Astrocyte (in vitro differentiated cells and primary cell): ENCODE data around the gene CFDP1. TPM values are rescaled to one million over a fixed set of nuclear protein-coding genes. Genes with fewer than 3 reads are reported as not detected.
A peak's percentile ranks its signal among the peaks of the same experiment; 100 is the strongest.

Experiments
- DNase-seq: peaks from one replicate; pipeline ENCODE4 v3.0.0-alpha.2; 2010; ENCODE audit warnings: low read depth
- FAIRE-seq: peaks from 2 replicates; lab custom pipeline; 2011; peaks lifted over from hg19 to GRCh38; lab: Jason Lieb, UNC
- H2AFZ ChIP-seq: 2 replicates; pipeline ENCODE4 v1.6.0; 2012; ENCODE audit warnings: low read depth, low read length, inconsistent platforms
- H3K27ac ChIP-seq: 2 replicates; pipeline ENCODE4 v1.5.1; 2011; ENCODE audit warnings: low read depth, low read length, inconsistent platforms
- H3K27me3 ChIP-seq: 2 replicates; pipeline ENCODE4 v1.6.0; 2011; ENCODE audit warnings: low read length, inconsistent platforms; ENCODE audit not compliant: insufficient read depth
- H3K36me3 ChIP-seq: 2 replicates; pipeline ENCODE4 v1.5.1; 2011; ENCODE audit warnings: low read length, inconsistent platforms; ENCODE audit not compliant: insufficient read depth
- H3K4me1 ChIP-seq: 2 replicates; pipeline ENCODE4 v1.5.1; 2011; ENCODE audit warnings: low read length, inconsistent platforms; ENCODE audit not compliant: insufficient read depth
- H3K4me2 ChIP-seq: 2 replicates; pipeline ENCODE4 v1.6.0; 2012; ENCODE audit warnings: low read length, inconsistent platforms
- H3K4me3 ChIP-seq: 2 replicates; pipeline ENCODE4 v1.5.1; 2011; ENCODE audit warnings: low read depth, mild to moderate bottlenecking, low read length, inconsistent platforms; ENCODE audit not compliant: insufficient read depth
- H3K79me2 ChIP-seq: 2 replicates; pipeline ENCODE4 v1.6.0; 2012; ENCODE audit warnings: mild to moderate bottlenecking, low read length, inconsistent platforms; ENCODE audit not compliant: insufficient read depth
- H3K9ac ChIP-seq: 2 replicates; pipeline ENCODE4 v1.6.0; 2012; ENCODE audit warnings: mild to moderate bottlenecking, low read length, inconsistent platforms
- H3K9me3 ChIP-seq: 2 replicates; pipeline ENCODE4 v1.5.1; 2012; ENCODE audit warnings: low read depth, mild to moderate bottlenecking, low read length, inconsistent platforms; ENCODE audit not compliant: insufficient read depth
- H4K20me1 ChIP-seq: 2 replicates; pipeline ENCODE4 v1.6.0; 2012; ENCODE audit warnings: low read length, inconsistent platforms; ENCODE audit not compliant: insufficient read depth
- H3K27ac Mint-ChIP-seq: one replicate; pipeline ENCODE4 v1.8.0; 2021; ENCODE audit warnings: mild to moderate bottlenecking, mixed read lengths; ENCODE audit not compliant: unreplicated experiment
- H3K27me3 Mint-ChIP-seq: one replicate; pipeline ENCODE4 v1.8.0; 2021; ENCODE audit warnings: low read depth, mixed read lengths; ENCODE audit not compliant: unreplicated experiment
- H3K36me3 Mint-ChIP-seq: one replicate; pipeline ENCODE4 v1.8.0; 2021; ENCODE audit warnings: low read depth, mixed read lengths; ENCODE audit not compliant: unreplicated experiment
- H3K4me1 Mint-ChIP-seq: one replicate; pipeline ENCODE4 v1.8.0; 2021; ENCODE audit warnings: low read depth, mixed read lengths; ENCODE audit not compliant: unreplicated experiment
- H3K4me3 Mint-ChIP-seq: one replicate; pipeline ENCODE4 v1.8.0; 2021; ENCODE audit warnings: mild to moderate bottlenecking, moderate library complexity, mixed read lengths; ENCODE audit not compliant: unreplicated experiment
- H3K9me3 Mint-ChIP-seq: one replicate; pipeline ENCODE4 v1.8.0; 2021; ENCODE audit warnings: mild to moderate bottlenecking, mixed read lengths; ENCODE audit not compliant: unreplicated experiment
- EZH2 ChIP-seq: IDR thresholded peaks from 2 replicates; pipeline ENCODE4 v1.6.1; 2012; ENCODE audit warnings: mild to moderate bottlenecking, low read length, inconsistent platforms; ENCODE audit not compliant: insufficient read depth
- total RNA-seq: library from RNA; stranded (reverse); gene quantifications from 2 replicates; pipeline ENCODE4 v1.2.1, GENCODE V29; 2021
- TF ChIP-seq, protein P1 (sequence below): IDR thresholded peaks from 2 replicates; pipeline ENCODE4 v1.5.1; 2011; ENCODE audit warnings: low read depth, mild to moderate bottlenecking, inconsistent platforms, low read length, moderate library complexity; ENCODE audit not compliant: insufficient read depth

CFDP1 gene
- total RNA-seq, 1 donor from 2014 or later, result 36.9 TPM

- no peak overlapping the region for H3K4me3 ChIP-seq
- Mint-ChIP-seq H3K4me3 (no peak overlapping the region), H3K27ac (no peak overlapping the region)
These were observed 109.4 kb downstream of the CFDP1 start for GRCh38 chr16:75323933-75324332.

DNA sequence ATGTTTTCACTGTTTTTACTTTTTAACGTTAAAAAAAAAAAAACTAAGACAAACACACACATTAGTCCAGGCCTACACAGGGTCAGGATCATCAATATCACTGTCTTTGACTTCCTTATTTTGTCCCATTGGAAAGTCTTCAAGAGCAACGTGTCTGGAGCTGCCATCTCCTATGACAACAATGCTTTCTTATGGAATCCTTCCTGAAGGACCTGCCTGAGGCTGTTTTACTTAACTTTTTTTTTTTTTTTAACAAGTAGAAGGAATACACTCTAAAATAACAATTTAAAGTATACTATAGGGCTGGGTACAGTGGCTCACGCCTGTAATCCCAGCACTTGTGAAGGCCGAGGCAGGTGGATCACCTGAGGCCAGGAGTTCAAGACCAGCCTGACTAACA is 110.1 kb downstream of the CFDP1 start:
- no peaks in the 10 kb centered on the region for H3K27me3 Mint-ChIP-seq
- peak overlapping the region; percentile 38 for H3K27ac Mint-ChIP-seq
- FAIRE-seq, result no peak
- no peaks in the 10 kb centered on the region for H3K27me3 ChIP-seq
- H2AFZ ChIP-seq, result no peak overlapping the region
- TF ChIP-seq, protein P1, sequence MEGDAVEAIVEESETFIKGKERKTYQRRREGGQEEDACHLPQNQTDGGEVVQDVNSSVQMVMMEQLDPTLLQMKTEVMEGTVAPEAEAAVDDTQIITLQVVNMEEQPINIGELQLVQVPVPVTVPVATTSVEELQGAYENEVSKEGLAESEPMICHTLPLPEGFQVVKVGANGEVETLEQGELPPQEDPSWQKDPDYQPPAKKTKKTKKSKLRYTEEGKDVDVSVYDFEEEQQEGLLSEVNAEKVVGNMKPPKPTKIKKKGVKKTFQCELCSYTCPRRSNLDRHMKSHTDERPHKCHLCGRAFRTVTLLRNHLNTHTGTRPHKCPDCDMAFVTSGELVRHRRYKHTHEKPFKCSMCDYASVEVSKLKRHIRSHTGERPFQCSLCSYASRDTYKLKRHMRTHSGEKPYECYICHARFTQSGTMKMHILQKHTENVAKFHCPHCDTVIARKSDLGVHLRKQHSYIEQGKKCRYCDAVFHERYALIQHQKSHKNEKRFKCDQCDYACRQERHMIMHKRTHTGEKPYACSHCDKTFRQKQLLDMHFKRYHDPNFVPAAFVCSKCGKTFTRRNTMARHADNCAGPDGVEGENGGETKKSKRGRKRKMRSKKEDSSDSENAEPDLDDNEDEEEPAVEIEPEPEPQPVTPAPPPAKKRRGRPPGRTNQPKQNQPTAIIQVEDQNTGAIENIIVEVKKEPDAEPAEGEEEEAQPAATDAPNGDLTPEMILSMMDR, result no peak
- no peak for TF ChIP-seq EZH2
- H3K36me3 Mint-ChIP-seq, result peaks cover 2% of the 10 kb centered on the region
- H3K4me3 ChIP-seq, result no peak overlapping the region
- no peak overlapping the region for H3K4me2 ChIP-seq
- peaks cover 37% of the 10 kb centered on the region for H3K4me1 Mint-ChIP-seq
- H3K27ac ChIP-seq, result peak overlapping the region; percentile 76
- no peaks in the 10 kb centered on the region for H3K36me3 ChIP-seq
- no peaks in the 10 kb centered on the region for H3K79me2 ChIP-seq
- DNase-seq, result no peak
- no peaks in the 10 kb centered on the region for H3K9me3 Mint-ChIP-seq
- no peaks in the 10 kb centered on the region for H3K9me3 ChIP-seq
- no peak overlapping the region for H3K9ac ChIP-seq
- no peak overlapping the region for H3K4me3 Mint-ChIP-seq
- peaks cover 47% of the 10 kb centered on the region for H3K4me1 ChIP-seq
- H4K20me1 ChIP-seq, result no peaks in the 10 kb centered on the region

More at GRCh38 chr16:75323933-75324332, 109.4 kb downstream of the CFDP1 start:
- Histone ChIP-seq H3K27ac (no peak overlapping the region), H3K27me3 (no peaks in the 10 kb centered on the region), H3K9ac (no peak overlapping the region), H2AFZ (no peak overlapping the region), H3K36me3 (no peaks in the 10 kb centered on the region), H3K9me3 (no peaks in the 10 kb centered on the region), H3K4me2 (peak overlapping the region; percentile 39), H3K4me1 (peaks cover 44% of the 10 kb centered on the region), H4K20me1 (no peaks in the 10 kb centered on the region), H3K79me2 (no peaks in the 10 kb centered on the region)
- no peak for FAIRE-seq
- no peak for TF ChIP-seq EZH2
- TF ChIP-seq, protein P1, result no peak
- H3K27me3 Mint-ChIP-seq, result no peaks in the 10 kb centered on the region
- peaks cover 34% of the 10 kb centered on the region for H3K4me1 Mint-ChIP-seq
- H3K9me3 Mint-ChIP-seq, result no peaks in the 10 kb centered on the region
- DNase-seq, result no peak
- H3K36me3 Mint-ChIP-seq, result peaks cover 2% of the 10 kb centered on the region

- H3K27ac Mint-ChIP-seq, result no peak overlapping the region
- no peak overlapping the region for H3K9ac ChIP-seq
These were observed 110.6 kb downstream of the CFDP1 start for GRCh38 chr16:75322740-75323139.

More at GRCh38 chr16:75322740-75323139, 110.6 kb downstream of the CFDP1 start:
- peaks cover 47% of the 10 kb centered on the region for H3K4me1 ChIP-seq
- H3K4me3 ChIP-seq, result no peak overlapping the region
- H3K36me3 ChIP-seq, result no peaks in the 10 kb centered on the region
- no peaks in the 10 kb centered on the region for H3K9me3 ChIP-seq
- Mint-ChIP-seq H3K36me3 (peaks cover 2% of the 10 kb centered on the region), H3K4me1 (peaks cover 38% of the 10 kb centered on the region), H3K4me3 (no peak overlapping the region), H3K27me3 (no peaks in the 10 kb centered on the region), H3K9me3 (no peaks in the 10 kb centered on the region)
- DNase-seq (peak; percentile 45), FAIRE-seq (no peak)
- H3K27me3 ChIP-seq, result no peaks in the 10 kb centered on the region
- H4K20me1 ChIP-seq, result no peaks in the 10 kb centered on the region
- H3K4me2 ChIP-seq, result no peak overlapping the region
- peak overlapping the region; percentile 76 for H3K27ac ChIP-seq
- H3K79me2 ChIP-seq, result no peaks in the 10 kb centered on the region
- TF ChIP-seq EZH2, result no peak
- TF ChIP-seq, protein P1, result no peak
- no peak overlapping the region for H2AFZ ChIP-seq
